Measurements from ENCODE around the gene ARHGEF35.
"Not testable (repeated sequence)": the region's sequence is repeated elsewhere in the genome, so short reads cannot be mapped to it uniquely, and the experiment has no call there.

ARHGEF35 gene

GRCh38 chr7:144195212-144195872, at the start of gene ARHGEF35:
Gene ARHGEF35, minus strand, starts transcription at chr7:144195833. Its CDS starts 7,450 bp downstream, at chr7:144188383.
- not testable (repeated sequence) for DNase-seq

- not testable (repeated sequence) for DNase-seq
Observed at GRCh38 chr7:144245372-144245771, 49.7 kb upstream of the ARHGEF35 start.

- DNase-seq, result not testable (repeated sequence)
Observed at GRCh38 chr7:144239365-144239764, 43.7 kb upstream of the ARHGEF35 start, which contains the start of gene OR2A42. Gene OR2A42, minus strand, starts transcription at chr7:144239605. Its CDS starts 6,762 bp downstream, at chr7:144232843.

- not testable (repeated sequence) for DNase-seq
Observed at GRCh38 chr7:144238530-144239082, 43.0 kb upstream of the ARHGEF35 start.

- DNase-seq, result not testable (repeated sequence)
Observed at GRCh38 chr7:144233039-144233438, 37.4 kb upstream of the ARHGEF35 start.

- DNase-seq, result not testable (repeated sequence)
Observed at GRCh38 chr7:144231027-144231426, 35.4 kb upstream of the ARHGEF35 start.

GRCh38 chr7:144228810-144229209, 33.2 kb upstream of the ARHGEF35 start:
- DNase-seq, result not testable (repeated sequence)

GRCh38 chr7:144226866-144227265, 31.2 kb upstream of the ARHGEF35 start:
- DNase-seq, result not testable (repeated sequence)

- not testable (repeated sequence) for DNase-seq
Observed at GRCh38 chr7:144223675-144224074, 28.0 kb upstream of the ARHGEF35 start.

- not testable (repeated sequence) for DNase-seq
Observed at GRCh38 chr7:144220531-144220930, 24.9 kb upstream of the ARHGEF35 start.

- not testable (repeated sequence) for DNase-seq
Observed at GRCh38 chr7:144219149-144219548, 23.5 kb upstream of the ARHGEF35 start.

- not testable (repeated sequence) for DNase-seq
Observed at GRCh38 chr7:144218581-144218980, 22.9 kb upstream of the ARHGEF35 start.

- DNase-seq, result not testable (repeated sequence)
Observed at GRCh38 chr7:144217200-144217599, 21.6 kb upstream of the ARHGEF35 start.

GRCh38 chr7:144205306-144205705, 9.7 kb upstream of the ARHGEF35 start:
- not testable (repeated sequence) for DNase-seq

GRCh38 chr7:144203086-144203485, 7.5 kb upstream of the ARHGEF35 start:
- DNase-seq, result not testable (repeated sequence)

GRCh38 chr7:144201978-144202377, 6.3 kb upstream of the ARHGEF35 start:
- not testable (repeated sequence) for DNase-seq

GRCh38 chr7:144198934-144199333, 3.3 kb upstream of the ARHGEF35 start:
- not testable (repeated sequence) for DNase-seq

- DNase-seq, result not testable (repeated sequence)
Observed at GRCh38 chr7:144194453-144194852, 1.2 kb downstream of the ARHGEF35 start.

- not testable (repeated sequence) for DNase-seq
Observed at GRCh38 chr7:144193782-144194181, 1.9 kb downstream of the ARHGEF35 start.

- DNase-seq, result not testable (repeated sequence)
Observed at GRCh38 chr7:144188578-144189171, 7.0 kb downstream of the ARHGEF35 start.

GRCh38 chr7:144187848-144188247, 7.8 kb downstream of the ARHGEF35 start:
- DNase-seq, result not testable (repeated sequence)

GRCh38 chr7:144183166-144183565, 12.5 kb downstream of the ARHGEF35 start, which contains the start of gene CTAGE4:
Gene CTAGE4, plus strand, starts transcription at chr7:144183466. Its CDS starts 38 bp downstream, at chr7:144183504.
- DNase-seq, result not testable (repeated sequence)

- DNase-seq, result not testable (repeated sequence)
Observed at GRCh38 chr7:144179165-144179479, 16.5 kb downstream of the ARHGEF35 start.
